ENCODE measurements around the gene MYOM1.

Gene MYOM1

GRCh38 chr18:3114451-3114850 is 105.3 kb downstream of the MYOM1 start:
- no peak for DNase-seq

- DNase-seq: no peak
These were observed 105.7 kb downstream of the MYOM1 start for GRCh38 chr18:3114026-3114425.

- DNase-seq: no peak
These were observed 108.1 kb downstream of the MYOM1 start for GRCh38 chr18:3111523-3112240.

GRCh38 chr18:3110034-3110752 is 109.6 kb downstream of the MYOM1 start:
- no peak for DNase-seq

- no peak for DNase-seq
These were observed 112.0 kb downstream of the MYOM1 start for GRCh38 chr18:3107740-3108151.

GRCh38 chr18:3104190-3105054 is 115.3 kb downstream of the MYOM1 start:
- no peak for DNase-seq

- DNase-seq: peak; percentile 1
These were observed 116.2 kb downstream of the MYOM1 start for GRCh38 chr18:3103576-3103975.

GRCh38 chr18:3102983-3103382 is 116.8 kb downstream of the MYOM1 start:
- no peak for DNase-seq

- DNase-seq: no peak
These were observed 119.2 kb downstream of the MYOM1 start for GRCh38 chr18:3100498-3101132.

- no peak for DNase-seq
These were observed 120.4 kb downstream of the MYOM1 start for GRCh38 chr18:3099327-3099726.

- no peak for DNase-seq
These were observed 122.7 kb downstream of the MYOM1 start for GRCh38 chr18:3097082-3097481.

- no peak for DNase-seq
These were observed 123.8 kb downstream of the MYOM1 start for GRCh38 chr18:3095921-3096320.

GRCh38 chr18:3094338-3094684 is 125.5 kb downstream of the MYOM1 start:
- no peak for DNase-seq

- DNase-seq: no peak
These were observed 126.0 kb downstream of the MYOM1 start for GRCh38 chr18:3093624-3094337.

- no peak for DNase-seq
These were observed 127.0 kb downstream of the MYOM1 start for GRCh38 chr18:3092727-3093126.

GRCh38 chr18:3089579-3089978 is 130.2 kb downstream of the MYOM1 start:
- DNase-seq: no peak

- no peak for DNase-seq
These were observed 131.3 kb downstream of the MYOM1 start for GRCh38 chr18:3088449-3088848.

GRCh38 chr18:3086871-3087270 is 132.9 kb downstream of the MYOM1 start:
- DNase-seq: no peak

GRCh38 chr18:3085612-3086011 is 134.2 kb downstream of the MYOM1 start:
- no peak for DNase-seq

- no peak for DNase-seq
These were observed 135.6 kb downstream of the MYOM1 start for GRCh38 chr18:3084206-3084605.

- DNase-seq: no peak
These were observed 136.0 kb downstream of the MYOM1 start for GRCh38 chr18:3083766-3084165.

- DNase-seq: no peak
These were observed 138.2 kb downstream of the MYOM1 start for GRCh38 chr18:3081584-3081991.

- DNase-seq: no peak
These were observed 140.1 kb downstream of the MYOM1 start for GRCh38 chr18:3079653-3080052.

Data from NCI-H2171 (cell line).